Epithelial cell of esophagus (primary cell): ENCODE data around the gene COL26A1.
"Not testable (repeated sequence)": the region's sequence is repeated elsewhere in the genome, so short reads cannot be mapped to it uniquely, and the experiment has no call there.

Source experiments
- DNase-seq: peaks from one replicate; pipeline ENCODE4 v3.0.0; 2010; ENCODE audit warnings: low read depth
- H3K4me3 ChIP-seq: 2 replicates; pipeline ENCODE4 v1.5.1; 2011; ENCODE audit warnings: mild to moderate bottlenecking, low read length, control low read depth
- TF ChIP-seq, protein P1 (sequence below): IDR thresholded peaks from 2 replicates; pipeline ENCODE4 v1.5.1; 2011; ENCODE audit warnings: low read depth, mild to moderate bottlenecking, low read length, control low read depth, inconsistent platforms; ENCODE audit not compliant: insufficient read depth; ENCODE audit errors: missing control alignments

The COL26A1 gene

GRCh38 chr7:101502466-101503098 is 139.9 kb downstream of the COL26A1 start:
- no peak for DNase-seq
- TF ChIP-seq, protein P1, sequence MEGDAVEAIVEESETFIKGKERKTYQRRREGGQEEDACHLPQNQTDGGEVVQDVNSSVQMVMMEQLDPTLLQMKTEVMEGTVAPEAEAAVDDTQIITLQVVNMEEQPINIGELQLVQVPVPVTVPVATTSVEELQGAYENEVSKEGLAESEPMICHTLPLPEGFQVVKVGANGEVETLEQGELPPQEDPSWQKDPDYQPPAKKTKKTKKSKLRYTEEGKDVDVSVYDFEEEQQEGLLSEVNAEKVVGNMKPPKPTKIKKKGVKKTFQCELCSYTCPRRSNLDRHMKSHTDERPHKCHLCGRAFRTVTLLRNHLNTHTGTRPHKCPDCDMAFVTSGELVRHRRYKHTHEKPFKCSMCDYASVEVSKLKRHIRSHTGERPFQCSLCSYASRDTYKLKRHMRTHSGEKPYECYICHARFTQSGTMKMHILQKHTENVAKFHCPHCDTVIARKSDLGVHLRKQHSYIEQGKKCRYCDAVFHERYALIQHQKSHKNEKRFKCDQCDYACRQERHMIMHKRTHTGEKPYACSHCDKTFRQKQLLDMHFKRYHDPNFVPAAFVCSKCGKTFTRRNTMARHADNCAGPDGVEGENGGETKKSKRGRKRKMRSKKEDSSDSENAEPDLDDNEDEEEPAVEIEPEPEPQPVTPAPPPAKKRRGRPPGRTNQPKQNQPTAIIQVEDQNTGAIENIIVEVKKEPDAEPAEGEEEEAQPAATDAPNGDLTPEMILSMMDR, result no peak
- H3K4me3 ChIP-seq, result no peak overlapping the region

DNA sequence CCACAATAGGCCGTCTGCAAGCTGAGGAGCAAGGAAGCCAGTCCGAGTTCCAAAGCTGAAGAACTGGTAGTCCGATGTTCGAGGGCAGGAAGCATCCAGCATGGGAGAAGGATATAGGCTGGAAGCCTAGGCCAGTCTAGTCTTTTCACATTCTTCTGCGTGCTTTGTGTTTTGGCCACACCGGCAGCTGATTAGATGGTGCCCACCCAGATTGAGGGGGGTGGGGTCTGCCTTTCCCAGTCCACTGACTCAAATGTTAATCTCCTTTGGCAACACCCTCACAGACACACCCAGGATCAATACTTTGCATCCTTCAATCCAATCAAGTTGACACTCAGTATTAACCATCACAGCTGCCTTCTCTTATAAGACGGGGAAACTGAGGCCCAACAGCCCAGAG is 142.8 kb downstream of the COL26A1 start:
- not testable (repeated sequence) for H3K4me3 ChIP-seq, DNase-seq

DNA sequence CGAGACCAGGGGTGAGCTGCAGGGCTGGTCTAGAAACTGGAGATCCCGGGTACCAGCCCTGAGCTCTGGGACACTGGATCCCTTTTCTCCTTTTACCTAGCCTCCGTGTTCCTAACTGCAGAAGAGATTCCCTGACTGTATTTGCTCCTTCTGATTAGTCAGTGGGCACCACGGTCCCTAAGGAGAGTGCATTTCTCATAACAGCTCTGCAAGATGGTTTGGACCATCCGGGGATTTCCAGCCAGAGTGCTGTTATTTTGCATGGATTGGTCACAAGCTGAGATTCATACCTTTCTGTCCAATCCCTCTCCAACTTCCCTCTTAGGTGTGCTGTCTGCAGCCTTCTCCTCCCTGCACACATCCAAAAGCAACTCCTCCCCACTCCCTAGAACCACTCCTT is 143.9 kb downstream of the COL26A1 start:
- DNase-seq, result peak; percentile 10
- TF ChIP-seq, protein P1, result no peak
- H3K4me3 ChIP-seq, result no peak overlapping the region

DNA sequence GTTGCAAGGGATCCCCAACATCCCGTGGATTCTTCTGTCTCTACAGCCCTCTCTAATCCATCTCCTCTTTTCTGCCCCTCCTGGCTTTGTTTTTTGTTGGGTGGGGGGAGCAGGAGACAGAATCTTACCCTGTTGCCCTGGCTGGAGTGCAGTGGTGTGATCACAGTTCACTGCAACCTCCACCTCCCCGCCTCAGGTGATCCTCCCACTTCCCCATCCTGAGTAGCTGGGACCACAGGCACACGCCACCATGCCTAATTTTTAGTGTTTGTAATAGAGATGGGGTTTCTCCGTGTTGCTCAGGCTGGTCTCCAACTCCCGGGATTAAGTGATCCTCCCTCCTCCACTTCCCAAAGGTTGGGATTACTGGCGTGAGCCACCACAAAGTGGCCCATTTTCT is 144.7 kb downstream of the COL26A1 start:
- no peak for DNase-seq
- TF ChIP-seq, protein P1, result no peak
- H3K4me3 ChIP-seq, result no peak overlapping the region

- no peak overlapping the region for H3K4me3 ChIP-seq
- TF ChIP-seq, protein P1, result peak; percentile 57
- DNase-seq, result peak; percentile 34
Observed at GRCh38 chr7:101507791-101508252, 145.1 kb downstream of the COL26A1 start.

- TF ChIP-seq, protein P1, result no peak
- no peak for DNase-seq
- H3K4me3 ChIP-seq, result no peak overlapping the region
Observed at GRCh38 chr7:101510297-101510696, 147.6 kb downstream of the COL26A1 start.

- no peak overlapping the region for H3K4me3 ChIP-seq
- TF ChIP-seq, protein P1, result no peak
- DNase-seq, result no peak
Observed at GRCh38 chr7:101511965-101512364, 149.3 kb downstream of the COL26A1 start.
